K562 (cell line): Measurements from ENCODE around the gene TMEM108. TPM values are rescaled to one million over a fixed set of nuclear protein-coding genes. Genes with fewer than 3 reads are reported as not detected.

Experiments
- ATAC-seq: fragments of 200-7000 bp; cut with Tn5 transposase; 3 replicates; pipeline ENCODE4 v1.9.1; 2020; ENCODE audit warnings: moderate library complexity
- Bru-seq: library from RNA; stranded (reverse); fragments of 400-500 nt; gene quantifications from one replicate; lab custom pipeline; 2021; lab: Mats Ljungman, UMichigan
- BruChase-seq, 2 experiments: library from RNA; stranded (reverse); fragments of 400-500 nt; gene quantifications; one replicate each; lab custom pipeline; 2021; lab: Mats Ljungman, UMichigan
- BruUV-seq: library from RNA; stranded (reverse); fragments of 400-500 nt; replicated peaks from 2 replicates; lab custom pipeline; 2021; lab: Mats Ljungman, UMichigan
- CTCF ChIA-PET: fragments of 300-600 bp; formaldehyde crosslinking; extraction: SDS; loops from one replicate; lab custom pipeline; 2021; ENCODE audit warnings: low intra/inter-chr PET ratio; lab: Yijun Ruan, JAX
- POLR2A ChIA-PET: fragments of 300-600, 350-650 bp; sonication (Branson Sonifier 250); formaldehyde crosslinking; extraction: SDS; loops from one replicate; lab custom pipeline; 2021; ENCODE audit warnings: antibody characterized with exemption, inconsistent platforms; lab: Yijun Ruan, JAX
- DNase-seq, 4 experiments: peaks; one replicate each; pipeline versions ENCODE4 v3.0.0 to v3.0.0-alpha.2; 2011 to 2018; ENCODE audit warnings: low spot score in 3 of 4, mixed read lengths in 3 of 4; ENCODE audit errors: extremely low read depth in 1 of 4
- FAIRE-seq: peaks from 2 replicates; lab custom pipeline; 2011; peaks lifted over from hg19 to GRCh38; lab: Jason Lieb, UNC
- H2AFZ ChIP-seq: 2 replicates; pipeline ENCODE4 v1.6.0; 2011; ENCODE audit warnings: low read depth, low read length, control low read depth, inconsistent platforms
- H3K27ac ChIP-seq: fragments of 200-600 bp; 3 replicates; pipeline ENCODE4 v1.8.0; 2011; ENCODE audit warnings: low read depth, mild to moderate bottlenecking, control low read depth, inconsistent platforms, low read length, moderate library complexity, mixed read lengths; ENCODE audit errors: extremely low read depth
- H3K27me3 ChIP-seq, 2 experiments: fragments of 300-600 bp in 1 of 2; 2 replicates in 1 of 2; 3 replicates in 1 of 2; pipeline versions ENCODE4 v1.6.0 to v1.8.0; 2011; ENCODE audit warnings: inconsistent platforms in 2 of 2, low read length in 2 of 2, mild to moderate bottlenecking in 1 of 2, mixed read lengths in 1 of 2, moderate library complexity in 1 of 2; ENCODE audit not compliant: control insufficient read depth in 2 of 2, insufficient read depth in 2 of 2
- H3K36me3 ChIP-seq: fragments of 300-600 bp; 3 replicates; pipeline ENCODE4 v1.8.0; 2011; ENCODE audit warnings: mild to moderate bottlenecking, low read length, inconsistent platforms; ENCODE audit not compliant: control insufficient read depth, insufficient read depth
- H3K4me1 ChIP-seq, 2 experiments: fragments of 200-600 bp in 1 of 2; replicated peaks in 1 of 2; 2 replicates in 1 of 2; 3 replicates in 1 of 2; pipeline versions ENCODE4 v1.5.1 to v1.8.0; 2011; ENCODE audit warnings: inconsistent platforms in 2 of 2, low read length in 2 of 2, mild to moderate bottlenecking in 1 of 2, mixed read lengths in 1 of 2, moderate library complexity in 1 of 2; ENCODE audit not compliant: control insufficient read depth in 2 of 2, insufficient read depth in 2 of 2
- H3K4me2 ChIP-seq: 2 replicates; pipeline ENCODE4 v1.6.1; 2011; ENCODE audit warnings: low read length, control low read depth, inconsistent platforms, mixed read lengths; ENCODE audit not compliant: insufficient read depth
- H3K4me3 ChIP-seq: fragments of 200-600 bp; sonication (generic), shearing (Covaris generic); 2 replicates; pipeline ENCODE4 v1.5.1; 2016; ENCODE audit warnings: control low read depth, inconsistent platforms
- H3K79me2 ChIP-seq: fragments of 200-600 bp; 3 replicates; pipeline ENCODE4 v1.8.0; 2011; ENCODE audit warnings: low read length, inconsistent platforms; ENCODE audit not compliant: control insufficient read depth, insufficient read depth
- H3K9ac ChIP-seq, 2 experiments: 2 replicates each; pipeline versions ENCODE4 v1.6.0 to v1.6.1; 2011; ENCODE audit warnings: low read depth in 2 of 2, low read length in 2 of 2, control low read depth in 1 of 2, inconsistent platforms in 1 of 2, mild to moderate bottlenecking in 1 of 2, mixed read lengths in 1 of 2; ENCODE audit not compliant: insufficient read depth in 1 of 2
- H3K9me1 ChIP-seq: one replicate; pipeline ENCODE4 v1.6.0; 2011; ENCODE audit warnings: inconsistent platforms, mild to moderate bottlenecking, low read length, moderate library complexity; ENCODE audit not compliant: control insufficient read depth, insufficient read depth
- H3K9me3 ChIP-seq: replicated peaks from 2 replicates; pipeline ENCODE4 v1.5.1; 2011; ENCODE audit warnings: low read depth, low read length, inconsistent platforms; ENCODE audit not compliant: control insufficient read depth, insufficient read depth
- H4K20me1 ChIP-seq: replicated peaks from 2 replicates; pipeline ENCODE4 v1.6.1; 2011; ENCODE audit warnings: low read length, inconsistent platforms, mixed read lengths; ENCODE audit not compliant: control insufficient read depth, insufficient read depth
- ATF1 ChIP-seq, 2 experiments: fragments of 450-650 bp in 1 of 2; IDR thresholded peaks; 2 replicates each; pipeline ENCODE4 v1.6.1; 2016; ENCODE audit warnings: missing compliant biosample characterization in 1 of 2, missing genetic modification characterization in 1 of 2
- ATF3 ChIP-seq, 2 experiments: fragments of 450-650 bp in 1 of 2; sonication (generic) in 1 of 2; formaldehyde crosslinking in 1 of 2; IDR thresholded peaks in 1 of 2; conservative IDR thresholded peaks in 1 of 2; 2 replicates each; pipeline versions ENCODE4 v1.6.1 to v1.8.1; 2016 to 2023; ENCODE audit warnings: mild to moderate bottlenecking in 2 of 2, moderate library complexity in 2 of 2, inconsistent platforms in 1 of 2, missing genetic modification reagents in 1 of 2
- BCOR ChIP-seq: fragments of 450-650 bp; IDR thresholded peaks from 2 replicates; pipeline ENCODE4 v1.6.1; 2016
- FOS ChIP-seq: IDR thresholded peaks from 3 replicates; pipeline ENCODE4 v1.6.1; 2011; ENCODE audit not compliant: insufficient read length; ENCODE audit errors: extremely low read depth
- MAZ ChIP-seq, 2 experiments: fragments of 450-650 bp in 1 of 2; sonication (generic) in 1 of 2; formaldehyde crosslinking; IDR thresholded peaks in 1 of 2; conservative IDR thresholded peaks in 1 of 2; 2 replicates each; pipeline versions ENCODE4 v1.4.0 to v1.5.0; 2020; ENCODE audit warnings: mild to moderate bottlenecking in 1 of 2, missing genetic modification reagents in 1 of 2
- MEIS2 ChIP-seq: fragments of 450-650 bp; IDR thresholded peaks from 2 replicates; pipeline ENCODE4 v1.6.1; 2014; ENCODE audit warnings: mild to moderate bottlenecking; ENCODE audit not compliant: partially characterized antibody
- NRF1 ChIP-seq, 2 experiments: fragments of 450-650 bp; IDR thresholded peaks in 1 of 2; conservative IDR thresholded peaks in 1 of 2; 2 replicates each; pipeline ENCODE4 v1.6.1; 2014; ENCODE audit warnings: mild to moderate bottlenecking in 2 of 2
- PKNOX1 ChIP-seq: fragments of 450-650 bp; IDR thresholded peaks from 2 replicates; pipeline ENCODE4 v1.6.1; 2016
- RAD51 ChIP-seq: fragments of 450-650 bp; IDR thresholded peaks from 2 replicates; pipeline ENCODE4 v1.7.1; 2016; ENCODE audit warnings: low read depth, mild to moderate bottlenecking, borderline replicate concordance
- ZNF76 ChIP-seq: fragments of 250-450 bp; sonication (Bioruptor Pico); IDR thresholded peaks from 2 replicates; pipeline ENCODE4 v1.4.0; 2020; ENCODE audit warnings: mild to moderate bottlenecking, moderate library complexity, borderline replicate concordance
- WGBS: fragments of 100-300 bp; shearing (Covaris generic); methylation state at CpG from one replicate; pipeline ENCODE4 v1.1.6; 2016; ENCODE audit warnings: low coverage, mixed read lengths; ENCODE audit not compliant: insufficient coverage; ENCODE audit errors: missing lambda C conversion rate; 5-methylcytosine and 5-hydroxymethylcytosine counted together
- in situ Hi-C: fragments of 300-500 bp; cut with MboI; formaldehyde crosslinking; loops from 4 replicates; pipeline ENCODE4 v1.15.0; 2018; ENCODE audit warnings: inconsistent platforms, mixed read lengths
- intact Hi-C: fragments of 100-400 bp; cut with micrococcal nuclease; formaldehyde crosslinking; loops from 2 replicates; pipeline ENCODE4 v1.14.2; 2022
- long read RNA-seq, 3 experiments: library from polyadenylated mRNA in 2 of 3; library from RNA in 1 of 3; unstranded in 2 of 3; stranded (forward) in 1 of 3; transcript quantifications; one replicate each; pipeline ENCODE4 v2.0.0, GENCODE V29; 2019 to 2022
- polyA minus RNA-seq, 3 experiments: library from RNA; depleted of rRNA, polyadenylated mRNA; stranded (reverse); fragments of >200 nt; gene quantifications; 2 replicates each; pipeline ENCODE4 v1.2.3, GENCODE V29; 2011
- polyA plus RNA-seq, 8 experiments: library from polyadenylated mRNA; depleted of rRNA in 4 of 8; stranded (reverse) in 5 of 8; unstranded in 3 of 8; fragments of >200 nt; fragmentation: Nextera tagmentation in 2 of 8; fragmentation: Illumina TruSeq in 1 of 8; extraction: Ambion mirVana in 2 of 8; extraction: Trizol in 1 of 8; gene quantifications; 2 replicates each; pipeline versions ENCODE4 v1.2.1 to v1.2.3, GENCODE V29; 2011 to 2014; ENCODE audit warnings: inconsistent platforms in 1 of 8, missing spikeins in 1 of 8
- total RNA-seq, 7 experiments: library from RNA; depleted of rRNA in 6 of 7; stranded (reverse); fragments of >200 nt in 6 of 7; fragmentation: Illumina TruSeq in 2 of 7; extraction: Trizol in 2 of 7; gene quantifications; 2 replicates each; pipeline versions ENCODE4 v1.2.1 to v1.2.3, GENCODE V29; 2011 to 2021; ENCODE audit warnings: low replicate concordance in 1 of 7

The TMEM108 gene
- total RNA-seq (2011; cell fraction: chromatin; rRNA removed; ENCODE audit: low replicate concordance), result 1.2 and 1.9 TPM in 2 replicates
- 0.79 and 1.2 TPM in 2 replicates for total RNA-seq (2011; cell fraction: nucleolus; rRNA removed)
- 1.0 and 1.8 TPM in 2 replicates for total RNA-seq (2011; cell fraction: nucleoplasm; rRNA removed)
- total RNA-seq (2014; rRNA removed), result 2.2 and 3.8 TPM in 2 replicates
- total RNA-seq (2014; rRNA removed; fragmentation: Illumina TruSeq; extraction: Trizol), result 4.7 and 4.9 TPM in 2 replicates
- total RNA-seq (2015; rRNA removed; fragmentation: Illumina TruSeq; extraction: Trizol), result 4.4 and 4.8 TPM in 2 replicates
- total RNA-seq (2021), result 9.9 and 11.1 TPM in 2 replicates
- 0.16 and 0.65 TPM in 2 replicates for polyA plus RNA-seq (2011; rRNA removed)
- 0.15 and 1.1 TPM in 2 replicates for polyA plus RNA-seq (2011; cell fraction: cytosol; rRNA removed)
- 0.06 and 1.7 TPM in 2 replicates for polyA plus RNA-seq (2011; cell fraction: nucleus; rRNA removed)
- 6.0 and 10.4 TPM in 2 replicates for polyA plus RNA-seq (2012)
- 10.9 and 13.3 TPM in 2 replicates for polyA plus RNA-seq (2014; fragmentation: Illumina TruSeq; extraction: Trizol)
- polyA plus RNA-seq (2014; fragmentation: Nextera tagmentation; extraction: Ambion mirVana), result 1 to 10 TPM in 1 of 2 experiments, under 1 TPM in 1; 0.93 to 1.1 TPM
- 3.4 and 4.3 TPM in 2 replicates for polyA plus RNA-seq (2014; rRNA removed)
- 0.42 TPM in 1 of 2 replicates, not detected in the other for polyA minus RNA-seq (2011; rRNA and poly(A)+ RNA removed)
- polyA minus RNA-seq (2011; cell fraction: cytosol; rRNA and poly(A)+ RNA removed), result 0.76 TPM in 1 of 2 replicates, not detected in the other
- 0.81 TPM in 1 of 2 replicates, not detected in the other for polyA minus RNA-seq (2011; cell fraction: nucleus; rRNA and poly(A)+ RNA removed)
- percentile 59 among the genes with signal in this experiment for Bru-seq, nascent RNA
- BruChase-seq, experiment 1, labeled RNA remaining after a 2-hour chase, result percentile 54 among the genes with signal in this experiment
- BruChase-seq, experiment 2, labeled RNA remaining after a 6-hour chase, result percentile 52 among the genes with signal in this experiment
- long read RNA-seq, experiment 1, transcript TMEM108-205 (3 exons, 1,929 nt), result major isoform, 9 of 16 reads
- long read RNA-seq, experiment 1, partial matches to known transcripts, result 1 of 16 reads
- long read RNA-seq, experiment 1, other reads (novel, unspliced or antisense), result 4 of 16 reads
- long read RNA-seq, experiment 2, partial matches to known transcripts, result 0 of 4 reads
- long read RNA-seq, experiment 2, other reads (novel, unspliced or antisense), result 3 of 4 reads
- long read RNA-seq, experiment 3, partial matches to known transcripts, result 0 of 2 reads
- long read RNA-seq, experiment 3, other reads (novel, unspliced or antisense), result 1 of 2 reads

- Histone ChIP-seq H3K9me1 (no peaks in the 10 kb centered on the region), H3K4me2 (peak within 1 kb of the TSS; percentile 84), H3K9ac (peak within 1 kb of the TSS; percentile 7 to 85; a peak in 3 of 4 replicates), H3K27ac (no peak within 1 kb of the TSS), H3K9me3 (no peaks in the 10 kb centered on the region), H3K79me2 (no peaks in the 10 kb centered on the region; the same call in 1 of the 3 replicates), H3K4me3 (peak within 1 kb of the TSS; percentile 58), H3K27me3 (no peaks in the 10 kb centered on the region; a peak in 1 of 5 replicates), H2AFZ (peak within 1 kb of the TSS; percentile 92), H4K20me1 (no peaks in the 10 kb centered on the region), H3K4me1 (peaks cover 5 to 16% of the 10 kb centered on the region in 2 experiments; a peak in 4 of 5 replicates), H3K36me3 (no peaks in the 10 kb centered on the region)
- intact Hi-C loops, result no loop called here
- in situ Hi-C loops, result loop anchor here (25.0 kb wide), 3 partner anchors 301 to 774 kb away; partner anchors contain the start of gene SRPRB
- WGBS, result 0% methylated on average over 18 of the region's 57 CpGs
- no TSS peak for BruUV-seq
- POLR2A ChIA-PET, result interaction anchor here (1.4 kb wide), 1 partner anchor 20 kb away, joined by 3 read pairs; no protein-coding TSS in a partner anchor
- peak; percentile 98 for ATAC-seq
- CTCF ChIA-PET, result no interaction called here
- peak; percentile 42 for FAIRE-seq
- peak; percentile 83 to 95 (median 92) for DNase-seq
- no peak for TF ChIP-seq ZNF76 (CRISPR knock-in tag)
- TF ChIP-seq NRF1 (conservative IDR thresholded peaks at IDR 0.05 in 1 of 2, IDR thresholded peaks at IDR 0.05 in 1 of 2), result peak; percentile 81 to 83
- TF ChIP-seq ATF3 (IDR thresholded peaks at IDR 0.05), result no peak
- TF ChIP-seq ATF3 (CRISPR knock-in tag; conservative IDR thresholded peaks at IDR 0.05), result no peak
- peak; percentile 93 for TF ChIP-seq PKNOX1
- peak in 1 of 2 experiments; percentile 69; a peak in 1 of 4 replicates for TF ChIP-seq MAZ (CRISPR knock-in tag; conservative IDR thresholded peaks at IDR 0.05 in 1 of 2, IDR thresholded peaks at IDR 0.05 in 1 of 2)
- TF ChIP-seq RAD51, result peak; percentile 89
- peak; percentile 16 for TF ChIP-seq MEIS2
- no peak for TF ChIP-seq BCOR
- TF ChIP-seq FOS, result peak; percentile 57
- no peak for TF ChIP-seq ATF1 (CRISPR knock-in tag; IDR thresholded peaks at IDR 0.05)
- TF ChIP-seq ATF1 (tag; IDR thresholded peaks at IDR 0.05), result peak; percentile 62
These were observed at the start of gene TMEM108 for GRCh38 chr3:133038089-133038730. TSS of gene TMEM108 (plus strand) at chr3:133038391.
